SK-N-MC (cell line): ENCODE data around the gene TADA2B.

ENCODE experiments used
- DNase-seq: peaks from one replicate; pipeline ENCODE4 v3.0.0-alpha.2; 2011; ENCODE audit warnings: low read depth, low spot score
- H3K27ac ChIP-seq: fragments of 200-600 bp; sonication (generic); 2 replicates; pipeline ENCODE4 v1.5.1; 2016; ENCODE audit warnings: mixed run types
- H3K36me3 ChIP-seq: fragments of 200-600 bp; sonication (generic); 2 replicates; pipeline ENCODE4 v1.6.1; 2017; ENCODE audit warnings: antibody characterized with exemption, low read length, mixed read lengths; ENCODE audit not compliant: insufficient read depth
- H3K4me3 ChIP-seq: fragments of 200-600 bp; sonication (generic); 2 replicates; pipeline ENCODE4 v1.5.1; 2016
- H3K9ac ChIP-seq: fragments of 200-600 bp; sonication (generic); 2 replicates; pipeline ENCODE4 v1.8.0; 2017; ENCODE audit warnings: mixed run types, mixed read lengths; ENCODE audit not compliant: insufficient read length
- H3K9me3 ChIP-seq: fragments of 200-600 bp; sonication (generic); 2 replicates; pipeline ENCODE4 v1.6.1; 2017; ENCODE audit warnings: low read depth, mild to moderate bottlenecking, antibody characterized with exemption, low read length, moderate library complexity, mixed read lengths
- EZH2 ChIP-seq: fragments of 200-600 bp; sonication (generic); IDR thresholded peaks from one replicate; pipeline ENCODE4 v1.6.1; 2017; ENCODE audit warnings: antibody characterized with exemption
- FOXP2 ChIP-seq: optimal IDR thresholded peaks from 2 replicates; pipeline ENCODE3; 2011; ENCODE audit warnings: mild to moderate bottlenecking, moderate library complexity; ENCODE audit not compliant: insufficient read depth; ENCODE audit errors: extremely low read length, control extremely low read depth
- POLR2AphosphoS5 ChIP-seq: IDR thresholded peaks from 2 replicates; pipeline ENCODE4 v1.6.1; 2012; ENCODE audit warnings: mild to moderate bottlenecking, low read depth, low read length, borderline replicate concordance

The TADA2B gene

GRCh38 chr4:7014815-7015214 is 28.4 kb upstream of the TADA2B start:
- no peak overlapping the region for H3K9ac ChIP-seq
- no peaks in the 10 kb centered on the region for H3K9me3 ChIP-seq
- TF ChIP-seq FOXP2, result no peak
- TF ChIP-seq POLR2AphosphoS5, result no peak
- no peak for TF ChIP-seq EZH2
- no peak overlapping the region for H3K27ac ChIP-seq
- H3K4me3 ChIP-seq, result no peak overlapping the region
- DNase-seq, result no peak
- peaks cover 3% of the 10 kb centered on the region; the same call in 1 of the 2 replicates for H3K36me3 ChIP-seq

GRCh38 chr4:7015383-7016035 is 27.7 kb upstream of the TADA2B start:
- no peak overlapping the region for H3K27ac ChIP-seq
- no peak overlapping the region for H3K4me3 ChIP-seq
- peaks cover 3% of the 10 kb centered on the region; the same call in 1 of the 2 replicates for H3K36me3 ChIP-seq
- DNase-seq, result no peak
- H3K9ac ChIP-seq, result no peak overlapping the region
- TF ChIP-seq POLR2AphosphoS5 (no peak), FOXP2 (no peak), EZH2 (no peak)
- no peaks in the 10 kb centered on the region for H3K9me3 ChIP-seq

GRCh38 chr4:7016086-7016485 is 27.1 kb upstream of the TADA2B start:
- Histone ChIP-seq H3K9me3 (no peaks in the 10 kb centered on the region), H3K4me3 (no peak overlapping the region), H3K27ac (no peak overlapping the region), H3K36me3 (peaks cover 3% of the 10 kb centered on the region; the same call in 1 of the 2 replicates), H3K9ac (no peak overlapping the region)
- DNase-seq, result no peak
- no peak for TF ChIP-seq EZH2
- TF ChIP-seq FOXP2, result no peak
- TF ChIP-seq POLR2AphosphoS5, result no peak

GRCh38 chr4:7016512-7016911 is 26.7 kb upstream of the TADA2B start:
- TF ChIP-seq EZH2 (no peak), POLR2AphosphoS5 (no peak), FOXP2 (no peak)
- Histone ChIP-seq H3K27ac (no peak overlapping the region), H3K4me3 (no peak overlapping the region), H3K9ac (no peak overlapping the region), H3K9me3 (no peaks in the 10 kb centered on the region), H3K36me3 (peaks cover 3% of the 10 kb centered on the region; the same call in 1 of the 2 replicates)
- DNase-seq, result no peak

GRCh38 chr4:7017446-7018048 is 25.6 kb upstream of the TADA2B start:
- Histone ChIP-seq H3K9me3 (no peaks in the 10 kb centered on the region), H3K4me3 (no peak overlapping the region), H3K9ac (no peak overlapping the region), H3K36me3 (peaks cover 3% of the 10 kb centered on the region; the same call in 1 of the 2 replicates), H3K27ac (no peak overlapping the region)
- no peak for TF ChIP-seq EZH2
- TF ChIP-seq FOXP2, result no peak
- TF ChIP-seq POLR2AphosphoS5, result no peak
- no peak for DNase-seq

- DNase-seq, result no peak
These were observed 24.9 kb upstream of the TADA2B start for GRCh38 chr4:7018281-7018680.

GRCh38 chr4:7019367-7019766 is 23.8 kb upstream of the TADA2B start:
- Histone ChIP-seq H3K27ac (no peak overlapping the region), H3K9ac (no peak overlapping the region), H3K36me3 (peaks cover 3% of the 10 kb centered on the region; the same call in 1 of the 2 replicates), H3K9me3 (no peaks in the 10 kb centered on the region), H3K4me3 (no peak overlapping the region)
- no peak for DNase-seq
- TF ChIP-seq POLR2AphosphoS5 (no peak), EZH2 (no peak), FOXP2 (no peak)

More at GRCh38 chr4:7018281-7018680, 24.9 kb upstream of the TADA2B start:
- Histone ChIP-seq H3K9me3 (no peaks in the 10 kb centered on the region), H3K9ac (no peak overlapping the region), H3K27ac (no peak overlapping the region), H3K4me3 (no peak overlapping the region), H3K36me3 (peaks cover 3% of the 10 kb centered on the region; the same call in 1 of the 2 replicates)
- TF ChIP-seq FOXP2 (no peak), EZH2 (no peak), POLR2AphosphoS5 (no peak)

- Histone ChIP-seq H3K9ac (no peak overlapping the region), H3K27ac (no peak overlapping the region), H3K4me3 (no peak overlapping the region), H3K9me3 (no peaks in the 10 kb centered on the region), H3K36me3 (no peaks in the 10 kb centered on the region; the same call in 1 of the 2 replicates)
- DNase-seq, result no peak
- no peak for TF ChIP-seq POLR2AphosphoS5
- TF ChIP-seq FOXP2, result no peak
- TF ChIP-seq EZH2, result no peak
These were observed 22.9 kb upstream of the TADA2B start for GRCh38 chr4:7020290-7020689.
